NCI-H2081 treated with DMSO at 0.1 percent for 48 hours (cell line): ENCODE results near the gene RGS7.

ENCODE experiments used
- DNase-seq: peaks from one replicate; lab custom pipeline; 2025; lab: John Stamatoyannopoulos, UW

Gene RGS7

DNA sequence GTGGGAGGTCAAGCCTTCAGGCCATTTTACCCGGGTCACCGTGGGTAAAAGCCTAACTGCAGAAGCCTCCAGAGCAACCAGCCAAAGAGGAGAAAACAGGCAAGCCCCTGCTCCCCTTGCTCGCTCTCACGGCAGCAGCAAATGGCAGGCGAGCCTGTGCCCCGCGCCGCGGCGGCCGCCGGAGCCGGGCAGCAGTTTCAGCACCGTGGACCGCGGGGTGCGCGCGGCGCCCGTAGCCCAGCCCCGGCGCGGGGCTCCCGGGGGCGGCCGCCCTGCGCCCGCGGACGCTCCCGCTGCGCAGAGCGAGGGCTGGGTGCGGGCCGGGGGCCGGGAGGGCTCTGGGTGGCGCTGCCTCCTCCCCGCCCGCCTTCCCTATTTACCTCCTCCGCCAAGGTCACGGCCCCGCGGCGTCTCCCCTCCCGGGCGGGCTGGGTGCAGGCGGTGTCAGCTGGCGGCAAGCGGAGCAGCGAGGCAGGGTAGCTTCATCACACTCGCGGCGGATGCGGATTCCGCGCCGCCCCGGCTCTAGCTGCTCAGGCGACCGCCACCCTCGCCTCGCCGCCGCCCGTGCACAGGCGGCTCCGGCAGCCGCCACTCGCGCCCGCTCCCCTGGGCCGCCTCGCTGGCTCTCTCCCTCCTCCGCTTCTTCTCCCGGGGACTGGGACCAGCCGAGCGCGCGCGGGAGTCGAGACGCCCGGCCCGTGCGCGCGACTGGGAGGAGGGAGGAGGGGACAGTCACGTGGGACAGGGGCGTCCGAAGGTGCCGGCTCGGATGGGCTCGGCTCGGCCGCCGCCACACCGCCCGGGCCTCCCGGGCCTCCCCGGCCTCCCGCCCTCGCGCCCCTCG is at the start of gene RGS7:
Gene RGS7 (minus strand): TSS at position 687 of the 847 bp plus-strand sequence.
- peak; percentile 31 for DNase-seq

DNA sequence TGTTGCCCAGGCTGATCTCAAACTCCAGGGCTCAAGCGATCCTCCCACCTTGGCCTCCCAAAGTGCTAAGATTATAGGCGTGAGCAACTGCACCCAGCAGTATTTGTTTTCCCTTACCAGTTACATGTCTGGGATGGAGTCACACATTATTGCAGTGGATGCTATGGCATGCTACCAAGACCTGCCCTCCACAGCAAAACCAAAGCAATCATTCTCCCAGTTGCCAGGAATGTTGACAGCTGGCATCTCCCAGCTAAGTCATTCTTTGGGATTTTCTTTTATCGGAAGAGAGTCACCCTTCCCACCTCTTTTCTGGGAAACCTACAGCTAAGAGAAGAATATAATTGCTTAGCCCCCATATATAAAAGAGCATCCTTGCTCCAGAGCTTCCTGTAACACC is 49.4 kb upstream of the RGS7 start:
- no peak for DNase-seq

DNA sequence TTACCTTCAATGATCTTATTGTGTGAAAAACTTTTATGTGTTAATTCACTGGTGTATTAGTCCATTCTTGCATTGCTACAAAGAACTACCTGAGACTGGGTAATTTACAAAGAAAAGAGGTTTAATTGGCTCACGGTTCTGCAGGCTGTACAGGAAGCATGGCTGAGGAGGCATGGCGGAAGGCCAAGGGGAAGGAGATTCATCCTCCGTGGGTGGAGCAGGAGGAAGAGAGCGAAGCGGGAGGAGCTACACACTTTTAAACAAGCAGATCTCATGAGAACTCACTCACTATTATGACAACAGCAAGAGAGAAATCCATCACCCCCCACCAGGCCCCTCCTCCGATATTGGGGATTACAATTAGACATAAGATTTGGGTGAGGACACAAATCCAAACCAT is 44.2 kb upstream of the RGS7 start:
- no peak for DNase-seq

DNA sequence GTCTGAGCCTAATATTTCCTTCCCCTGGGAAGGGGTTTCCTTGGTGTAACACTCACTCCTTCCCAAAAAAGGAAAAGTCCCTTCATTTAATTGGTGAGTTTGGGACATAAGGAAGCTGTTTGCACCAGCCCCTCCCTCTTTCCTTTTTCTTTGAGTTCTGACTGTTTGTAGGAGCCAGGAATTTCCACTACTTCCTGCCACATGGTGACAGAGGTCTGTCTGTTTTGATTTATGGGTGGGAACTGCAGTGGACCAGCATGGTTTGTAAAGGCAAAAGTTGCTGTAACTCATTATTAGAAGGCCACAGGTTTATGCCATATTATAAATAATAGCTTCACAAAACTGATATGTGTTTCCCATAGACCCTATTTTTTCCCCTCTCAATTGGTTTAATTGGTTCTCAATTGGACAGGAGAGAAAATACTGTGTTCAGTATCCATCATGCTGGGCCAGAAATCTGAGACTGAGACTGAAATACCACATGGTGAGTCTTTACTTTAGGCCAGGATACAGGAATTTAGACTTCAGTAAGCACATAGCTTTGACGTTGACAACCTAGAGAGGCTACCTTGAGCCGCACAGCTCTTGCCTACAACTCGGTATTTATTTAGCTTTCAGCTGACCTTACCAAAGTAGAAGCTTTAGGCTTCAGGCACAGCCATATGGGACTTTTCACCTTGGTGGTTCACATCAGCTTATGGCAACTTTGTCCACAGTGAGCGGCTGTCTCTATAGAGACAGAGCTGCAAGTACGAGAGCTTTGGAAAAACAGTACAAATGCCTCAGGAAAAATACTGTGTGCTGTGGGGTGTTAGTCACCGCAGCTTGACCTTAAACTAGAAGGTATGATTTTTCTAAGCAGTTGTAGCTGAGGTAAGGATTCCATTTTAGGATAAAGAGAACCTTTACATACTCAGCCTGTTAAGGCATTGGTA is 40.0 kb upstream of the RGS7 start:
- no peak for DNase-seq

DNA sequence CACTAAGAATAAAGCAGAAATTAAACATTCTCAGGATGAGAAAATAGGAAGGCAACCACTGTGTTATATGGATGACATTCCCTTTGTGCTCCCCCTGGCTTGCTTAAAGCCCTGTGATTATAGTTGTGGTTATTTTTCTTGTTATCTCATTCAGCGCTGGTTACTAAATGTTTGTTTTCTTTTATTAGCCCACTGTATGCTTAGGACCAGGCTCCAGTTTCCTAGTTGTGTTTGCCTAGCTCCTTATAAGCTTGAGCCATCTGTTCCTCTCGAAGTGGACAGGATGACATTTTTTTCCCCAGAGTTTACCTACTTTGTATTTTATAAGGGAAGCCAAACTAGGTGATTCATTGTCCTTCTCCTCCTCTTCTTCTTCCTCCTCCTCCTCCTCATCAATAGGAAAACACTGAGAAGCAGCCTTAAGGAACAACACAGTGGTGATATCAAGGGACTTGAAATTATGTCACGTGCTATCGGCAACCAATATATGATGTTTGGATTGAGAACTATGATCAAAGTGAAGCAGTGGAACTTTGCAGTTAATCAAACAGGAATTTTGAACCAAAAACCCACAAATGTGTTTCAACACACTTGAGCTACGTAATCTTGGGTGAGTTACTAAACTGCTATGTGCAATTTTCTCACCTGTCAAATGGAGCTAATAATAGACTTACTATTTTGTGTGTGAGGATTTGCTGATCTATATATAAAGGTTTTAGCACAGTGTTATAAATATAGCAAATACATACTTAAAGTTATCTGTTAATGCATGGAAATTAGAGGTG is 35.1 kb upstream of the RGS7 start:
- DNase-seq: no peak

DNA sequence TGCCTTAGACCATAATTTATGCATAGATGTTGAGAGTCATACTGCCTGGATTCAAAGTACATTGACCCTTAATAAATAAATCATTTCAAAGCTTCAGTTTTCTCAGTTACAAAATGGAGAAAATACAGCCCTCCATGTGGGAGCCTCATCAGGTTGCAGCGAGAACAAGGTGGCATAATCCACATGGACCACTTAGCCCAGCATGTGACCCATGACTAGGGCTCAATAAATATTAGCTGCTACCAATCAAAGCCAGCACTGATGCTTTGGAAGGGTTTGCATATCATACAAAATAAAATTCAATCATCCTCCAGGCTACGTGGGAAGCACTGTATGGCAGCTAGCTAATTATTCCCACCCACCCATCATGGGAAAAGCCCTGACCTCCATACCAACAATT is 33.5 kb upstream of the RGS7 start:
- DNase-seq: no peak

DNA sequence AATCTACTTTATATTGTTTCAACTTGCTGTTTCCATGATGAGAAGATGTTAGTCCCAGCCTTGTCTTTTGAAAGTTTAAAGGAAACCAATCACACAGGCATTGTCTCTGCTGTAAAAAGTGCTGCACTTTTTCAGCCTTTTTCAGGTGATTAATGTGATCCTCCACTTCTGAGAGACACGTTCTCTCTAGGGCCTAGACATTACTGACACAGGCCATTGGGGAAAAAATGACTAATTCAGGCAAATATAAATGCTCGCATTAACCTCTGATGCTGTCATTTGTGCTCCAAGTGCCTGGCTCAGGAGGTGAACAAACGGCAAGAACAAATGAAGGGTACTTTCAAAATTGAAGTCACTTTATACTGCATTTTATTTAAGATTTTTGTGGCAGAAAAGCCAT is 32.4 kb upstream of the RGS7 start:
- no peak for DNase-seq

DNA sequence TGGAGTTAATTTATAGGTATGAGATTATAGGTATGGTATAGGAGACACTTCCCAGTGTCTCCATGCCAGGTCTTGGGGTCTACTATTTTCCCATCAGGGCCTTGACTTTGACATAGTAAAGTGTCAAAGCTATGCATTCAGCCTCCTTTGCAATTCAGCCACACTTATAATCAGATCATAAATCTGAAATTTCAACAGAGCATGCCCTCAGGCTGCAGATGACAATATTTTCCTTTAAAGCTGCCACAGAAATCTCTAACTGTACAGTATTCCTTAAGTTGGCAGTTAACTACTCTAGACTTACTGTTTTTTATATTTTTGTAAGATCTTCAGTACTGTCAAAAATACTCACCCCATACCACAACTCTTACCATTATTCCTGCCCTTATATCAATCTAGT is 30.2 kb upstream of the RGS7 start:
- no peak for DNase-seq

DNA sequence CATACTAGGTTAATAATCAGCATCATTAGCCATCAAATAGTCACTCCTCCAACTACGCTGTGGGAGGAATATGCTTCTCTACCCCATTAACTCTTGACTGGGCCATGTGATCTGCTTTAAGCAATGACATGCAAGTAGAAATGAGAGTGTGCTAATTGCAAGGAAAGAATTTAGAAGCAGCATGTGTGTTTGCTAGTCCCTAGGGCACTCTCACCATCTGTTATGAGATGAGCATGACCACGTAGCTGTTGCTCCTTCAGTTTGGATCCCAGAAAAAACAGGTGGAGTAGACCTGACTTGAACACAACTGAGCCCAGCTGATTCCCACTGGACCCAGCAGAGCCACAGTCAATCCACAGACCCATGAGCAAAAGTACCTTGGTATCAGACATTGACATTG is 19.7 kb upstream of the RGS7 start:
- no peak for DNase-seq

DNA sequence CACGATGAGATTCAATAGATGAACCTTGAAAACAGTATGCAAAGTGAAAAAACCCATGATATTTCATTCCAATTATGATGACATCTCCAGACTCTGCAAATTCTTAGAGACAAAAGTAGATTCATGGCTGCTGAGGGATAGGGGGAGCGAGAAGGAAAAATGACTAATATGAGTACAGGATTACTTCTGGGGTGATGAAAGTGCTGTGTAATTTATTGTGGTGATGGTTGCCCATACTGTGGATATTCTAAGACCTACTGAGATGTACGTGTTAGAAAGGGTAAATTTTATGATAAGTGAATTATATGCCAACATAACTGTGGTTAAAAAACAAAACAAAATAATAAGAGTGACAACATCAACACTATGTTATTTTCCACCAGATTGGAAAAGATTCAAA is 18.9 kb upstream of the RGS7 start:
- no peak for DNase-seq

DNA sequence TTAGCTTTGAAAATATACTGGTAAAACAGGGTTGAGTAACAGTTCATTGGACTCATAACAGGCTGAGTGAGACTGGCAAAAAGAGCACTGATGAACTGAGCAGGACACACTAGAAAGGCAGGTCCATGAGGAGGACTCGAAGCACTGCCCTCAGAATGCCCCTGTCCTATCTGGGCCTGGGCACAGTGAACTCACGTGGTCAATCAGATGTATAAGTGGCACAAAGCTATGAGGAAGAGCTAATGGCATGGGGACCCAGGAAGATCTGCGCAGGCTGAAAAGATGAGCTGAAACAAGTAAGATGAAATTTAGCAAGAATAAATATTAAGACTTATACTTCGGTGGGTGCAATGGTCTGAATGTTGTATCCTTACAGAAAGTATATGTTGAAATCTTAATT is 9.2 kb upstream of the RGS7 start:
- DNase-seq: no peak

DNA sequence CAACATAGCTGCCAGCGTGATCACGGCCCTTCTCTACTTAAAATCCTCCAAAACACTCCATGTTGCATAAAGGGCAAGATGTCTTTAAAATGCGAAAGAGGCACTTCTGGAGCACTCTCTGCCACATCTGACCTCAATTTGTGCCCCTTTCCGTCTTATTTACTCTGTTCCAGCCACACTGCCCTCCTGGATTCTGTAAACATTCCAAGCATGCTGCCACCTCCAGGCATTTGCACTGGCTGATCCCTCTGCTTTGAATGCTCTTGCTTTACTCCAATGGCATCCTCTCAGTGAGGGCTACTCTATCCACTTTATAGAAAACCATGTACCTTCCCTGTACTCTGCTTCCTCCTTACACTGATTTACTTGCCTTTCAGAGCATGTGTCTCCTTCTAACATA is 5.3 kb upstream of the RGS7 start:
- no peak for DNase-seq

DNA sequence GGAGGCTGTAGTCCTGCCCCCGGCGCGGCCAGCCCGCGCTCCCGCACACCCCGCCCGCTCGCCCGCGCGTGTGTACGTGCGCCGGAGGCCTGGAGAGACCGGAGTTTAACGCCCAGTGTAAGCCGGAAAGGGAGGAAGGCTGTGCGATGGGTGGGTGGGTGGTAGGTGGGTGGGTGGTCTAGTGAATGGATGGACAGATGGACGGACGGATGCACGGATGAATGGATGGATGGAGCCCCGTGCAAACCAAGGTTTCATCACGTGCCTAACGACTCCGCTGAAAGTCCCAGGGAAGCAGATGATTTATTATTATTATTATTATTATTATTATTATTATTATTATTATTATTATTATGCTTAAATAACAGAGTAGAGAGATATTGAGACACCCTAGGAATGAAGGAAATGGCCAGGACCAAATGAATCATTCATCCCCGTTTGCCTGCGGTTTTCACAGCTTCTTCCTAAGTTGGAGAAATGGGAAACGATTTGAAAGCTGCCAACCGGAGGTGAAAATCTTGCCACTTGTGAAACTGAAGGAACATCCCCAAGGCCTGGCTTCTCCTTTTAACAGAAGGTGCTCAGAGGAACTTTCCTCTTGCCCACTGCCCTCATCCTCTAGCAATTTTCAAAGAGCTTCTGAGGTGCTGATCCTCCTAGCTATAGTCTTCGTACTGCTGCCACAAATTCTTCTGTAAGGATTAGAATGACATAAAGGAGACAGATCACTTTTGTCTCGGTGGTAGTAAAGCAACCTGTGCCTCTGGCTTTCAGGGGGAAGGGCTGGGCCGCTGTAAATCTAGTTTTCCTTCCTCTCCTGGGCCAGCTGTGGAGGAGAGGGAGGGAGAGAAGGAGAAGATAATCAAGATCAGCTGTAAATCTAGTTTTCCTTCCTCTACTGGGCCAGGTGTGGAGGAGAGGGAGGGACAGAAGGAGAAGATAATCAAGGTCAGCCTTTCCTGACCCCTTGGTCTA is 648 bp upstream of the RGS7 start:
- DNase-seq: no peak

DNA sequence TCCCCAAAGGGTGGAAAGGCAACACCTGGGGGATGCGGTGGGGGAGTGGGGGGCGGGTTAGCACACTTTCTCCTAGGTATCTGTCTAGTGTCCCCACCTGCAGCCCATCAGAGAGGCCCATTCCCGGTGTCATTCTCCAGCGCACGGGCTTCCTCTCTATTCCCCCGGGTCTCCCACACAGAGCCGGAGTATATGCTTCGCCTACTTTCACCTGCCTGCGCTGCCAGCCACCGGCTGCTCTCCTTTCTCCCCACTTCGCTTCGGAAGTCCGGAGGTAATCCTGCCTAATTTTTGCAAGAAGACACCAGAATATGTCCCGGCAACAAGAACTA is 852 bp downstream of the RGS7 start:
- DNase-seq: no peak

DNA sequence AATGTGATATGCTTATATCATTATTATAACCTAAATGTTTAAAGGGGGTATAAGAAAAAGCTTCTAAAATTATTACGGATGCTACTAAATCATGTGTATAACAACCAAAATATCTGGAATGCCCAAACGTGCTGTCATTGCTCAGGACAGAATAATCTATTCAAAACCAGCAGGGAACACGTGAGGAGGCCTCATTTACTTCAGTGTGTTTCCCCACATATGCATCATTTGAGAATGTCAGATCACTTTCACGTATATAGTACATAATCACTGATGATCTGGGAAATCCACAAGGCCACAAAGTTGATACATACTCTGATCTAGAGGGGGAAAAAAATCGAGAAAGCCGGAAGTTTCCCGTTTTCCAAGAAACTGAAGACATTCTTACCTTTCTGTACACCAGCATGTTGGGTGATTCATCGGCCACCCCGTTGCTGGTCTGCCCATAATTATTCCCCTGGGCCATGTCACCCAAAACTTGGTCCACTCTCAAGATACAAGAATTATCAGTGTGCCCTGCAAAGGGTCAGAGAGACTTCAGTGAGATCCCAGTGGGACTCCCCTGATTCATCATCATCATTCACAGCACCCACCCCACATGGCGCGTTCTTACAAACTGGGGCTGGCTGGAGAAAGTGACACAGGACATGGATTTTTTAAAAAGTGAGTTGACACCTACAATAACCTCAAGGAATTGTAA is 1.5 kb downstream of the RGS7 start:
- DNase-seq: no peak

DNA sequence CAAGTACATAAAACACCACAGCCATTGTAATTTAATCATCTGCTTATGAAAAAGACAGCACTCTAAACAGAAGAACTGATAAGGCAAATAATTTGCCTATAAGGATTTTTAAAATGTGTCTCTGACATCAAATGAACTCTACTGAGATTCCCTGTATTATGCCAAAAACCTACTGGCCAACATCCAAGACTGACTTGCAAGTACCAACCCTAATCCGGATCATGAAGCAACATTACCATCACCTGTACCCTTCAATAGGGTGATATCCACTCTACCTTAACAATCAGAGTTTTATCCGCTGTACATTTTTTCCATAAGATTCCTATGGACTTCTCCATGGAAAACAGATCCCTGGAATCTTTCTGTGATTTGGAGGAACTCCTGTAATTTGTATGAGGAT is 4.6 kb downstream of the RGS7 start:
- DNase-seq: no peak

DNA sequence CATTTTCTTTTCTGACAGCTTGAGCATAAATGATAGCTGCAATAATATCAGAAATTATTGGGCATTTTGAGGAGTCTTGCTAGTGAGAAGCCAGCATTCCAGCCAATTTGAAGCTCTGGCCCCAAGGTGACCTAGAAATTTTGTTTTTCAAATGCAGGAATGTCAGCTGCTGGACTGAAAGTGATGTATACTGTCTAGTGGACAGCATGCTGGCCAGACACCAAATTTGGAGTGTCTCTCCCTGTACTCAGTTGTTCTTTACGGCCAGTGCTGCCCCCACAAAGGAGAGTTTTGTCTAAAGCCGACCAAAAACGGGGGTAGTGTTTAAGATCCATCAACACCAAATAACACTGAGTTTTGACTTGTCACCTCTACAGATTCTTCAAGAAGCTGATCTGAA is 5.2 kb downstream of the RGS7 start:
- DNase-seq: no peak

DNA sequence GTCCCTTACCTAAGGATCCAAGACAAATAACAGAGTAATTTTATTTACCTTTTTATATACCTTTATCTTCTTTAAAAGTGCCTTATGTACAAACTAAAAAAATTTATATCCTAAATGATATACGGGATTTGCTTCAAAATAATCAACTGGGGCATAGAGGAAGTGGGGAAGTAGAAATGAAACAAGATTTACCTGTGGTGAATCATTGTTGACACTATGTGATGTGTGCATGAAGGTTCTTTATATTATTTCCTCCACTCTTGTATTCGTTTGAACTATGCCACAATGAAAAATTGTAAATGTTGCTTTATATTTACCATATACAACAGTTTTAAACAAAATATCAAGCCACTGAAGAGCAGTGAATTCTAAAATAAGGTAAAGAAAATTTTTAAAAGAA is 13.0 kb downstream of the RGS7 start:
- DNase-seq: no peak

DNA sequence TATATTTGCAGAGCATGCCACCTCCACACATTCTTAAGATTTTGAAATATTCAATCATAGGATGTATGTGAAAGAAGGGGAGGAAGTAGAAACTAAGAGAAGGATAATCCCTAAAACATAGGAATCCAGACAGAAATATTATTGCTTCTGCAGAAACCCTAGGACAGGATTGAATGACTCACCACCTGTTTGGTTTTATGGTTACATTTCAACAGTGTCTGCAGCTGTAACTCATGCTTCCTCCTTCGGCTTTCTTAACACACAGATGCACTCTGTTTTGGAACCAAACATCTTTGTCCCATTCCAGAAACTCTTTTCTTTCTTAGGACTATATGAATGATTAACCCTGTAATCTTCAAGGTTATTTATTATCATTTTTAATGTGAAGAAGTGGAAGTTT is 20.7 kb downstream of the RGS7 start:
- no peak for DNase-seq

DNA sequence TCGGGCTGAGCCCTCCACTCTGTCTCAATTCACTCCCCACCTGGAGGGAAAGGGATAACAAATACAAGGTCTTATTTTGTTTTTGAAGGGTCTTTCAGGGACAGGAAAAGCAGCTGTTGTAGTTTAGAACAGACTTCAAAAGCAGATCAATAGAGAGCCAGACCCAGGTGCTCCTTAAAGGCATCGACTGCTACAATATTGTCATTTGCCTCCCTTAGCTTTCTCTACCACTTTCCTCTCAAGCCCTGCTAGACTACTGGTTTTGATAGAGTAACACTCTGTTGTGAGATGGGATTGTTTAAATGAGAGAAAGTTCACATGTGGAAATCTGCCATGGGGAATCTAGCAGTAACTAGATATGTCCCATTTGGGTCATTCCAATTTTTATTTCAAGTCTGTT is 24.0 kb downstream of the RGS7 start:
- DNase-seq: no peak

DNA sequence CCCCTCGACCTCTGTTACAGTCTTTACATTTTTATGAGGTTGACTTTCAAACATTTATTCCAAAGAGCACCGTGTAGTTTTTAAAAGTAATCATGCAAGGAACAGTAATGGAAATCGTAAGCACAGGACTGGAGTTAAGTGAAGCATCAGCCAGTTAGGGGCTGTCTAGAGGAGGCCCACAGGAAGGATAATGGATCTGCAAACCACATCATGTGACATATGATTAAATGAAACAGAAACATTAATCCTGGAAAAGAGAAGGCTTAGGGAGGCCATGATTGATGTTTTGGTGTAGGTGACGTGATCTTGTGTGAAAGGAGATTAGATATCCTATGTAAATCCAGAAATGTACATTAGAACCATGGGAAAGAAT is 25.0 kb downstream of the RGS7 start:
- DNase-seq: no peak
